Measurements from ENCODE around the gene KRT15. TPM values are rescaled to one million over a fixed set of nuclear protein-coding genes. Genes with fewer than 3 reads are reported as not detected.
A peak's percentile ranks its signal among the peaks of the same experiment; 100 is the strongest.

The KRT15 gene
- total and polyA plus RNA-seq, 9 of the 15 experiments (the other 6 are each of a cell fraction or from before 2014, with no cell fraction given): 0.28 to 4.4 (median 0.56) TPM

DNA sequence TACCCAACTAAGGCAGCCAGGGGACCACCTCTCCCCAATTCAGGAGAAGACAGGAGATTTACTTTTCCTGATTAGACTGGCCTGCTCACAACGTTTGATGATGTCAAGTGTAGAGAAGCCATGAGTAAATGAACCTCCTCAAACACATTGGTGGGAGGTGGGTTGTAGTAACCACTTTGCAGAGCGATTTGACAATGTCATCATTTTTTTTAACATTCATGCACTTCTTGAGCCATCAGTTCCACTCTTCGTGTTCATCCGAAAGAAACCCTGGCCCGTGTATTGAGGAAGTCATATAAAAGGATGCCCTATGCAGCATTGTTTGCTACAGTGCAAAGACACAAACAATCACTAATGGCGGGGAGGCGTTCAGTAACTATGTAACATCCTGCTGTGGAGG lies 14.9 kb upstream of the KRT15 start:
- CTCF ChIA-PET (ENCODE audit: low intra/inter-chr PET ratio): no interaction called here
- peaks cover 4% of the 10 kb centered on the region; the same call in 1 of the 3 replicates for H3K79me2 ChIP-seq (ENCODE audit: control insufficient read depth, insufficient read depth, low read length)
- H3K4me1 ChIP-seq (replicated peaks in 1 of 2; ENCODE audit: control insufficient read depth in 2 of 2, insufficient read depth in 2 of 2, low read length in 2 of 2): peaks cover 33 to 44% of the 10 kb centered on the region in 2 experiments
- in situ Hi-C loops (cut with MboI): no loop called here
- no peaks in the 10 kb centered on the region for H3K9me3 ChIP-seq (replicated peaks; ENCODE audit: control insufficient read depth, insufficient read depth, low read depth, low read length)
- intact Hi-C loops (cut with micrococcal nuclease): no loop called here
- H3K27ac ChIP-seq (ENCODE audit: extremely low read depth, low read depth, low read length): no peak overlapping the region
- no peak overlapping the region for H3K4me3 ChIP-seq
- no peak for FAIRE-seq
- no peak for ATAC-seq
- H3K4me2 ChIP-seq (ENCODE audit: insufficient read depth, low read length): no peak overlapping the region
- no peak for DNase-seq (ENCODE audit: extremely low read depth in 1 of 4, low spot score in 3 of 4)
- H2AFZ ChIP-seq (ENCODE audit: low read depth, low read length): 0 out of 2 replicates have a peak overlapping the region, but pooled peaks have one; percentile 5
- H3K9me1 ChIP-seq (ENCODE audit: control insufficient read depth, insufficient read depth, low read length): no peaks in the 10 kb centered on the region
- no peaks in the 10 kb centered on the region for H3K27me3 ChIP-seq (ENCODE audit: control insufficient read depth in 2 of 2, insufficient read depth in 2 of 2, low read length in 2 of 2)
- no peak overlapping the region for H3K9ac ChIP-seq (ENCODE audit: insufficient read depth in 1 of 2, low read depth in 2 of 2, low read length in 2 of 2)
- POLR2A ChIA-PET: interaction anchor here (1.2 to 1.6 kb wide), 2 partner anchors 10 to 11 kb away, joined by 5 to 8 read pairs; no protein-coding TSS in a partner anchor
- H3K36me3 ChIP-seq (ENCODE audit: control insufficient read depth, insufficient read depth, low read length): no peaks in the 10 kb centered on the region
- 76% methylated on average over 7 of the region's 7 CpGs for WGBS (ENCODE audit: insufficient coverage, low coverage, missing lambda C conversion rate)
- TF ChIP-seq C11orf30 (IDR thresholded peaks at IDR 0.05; ENCODE audit: low read depth): peak; percentile 67
- TF ChIP-seq, protein P1, sequence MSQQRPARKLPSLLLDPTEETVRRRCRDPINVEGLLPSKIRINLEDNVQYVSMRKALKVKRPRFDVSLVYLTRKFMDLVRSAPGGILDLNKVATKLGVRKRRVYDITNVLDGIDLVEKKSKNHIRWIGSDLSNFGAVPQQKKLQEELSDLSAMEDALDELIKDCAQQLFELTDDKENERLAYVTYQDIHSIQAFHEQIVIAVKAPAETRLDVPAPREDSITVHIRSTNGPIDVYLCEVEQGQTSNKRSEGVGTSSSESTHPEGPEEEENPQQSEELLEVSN (IDR thresholded peaks at IDR 0.05; ENCODE audit: borderline replicate concordance in 1 of 2, extremely low read depth in 1 of 2, insufficient read depth in 1 of 2, insufficient read length in 1 of 2, low read depth in 1 of 2, low read length in 1 of 2, poor library complexity in 1 of 2, severe bottlenecking in 1 of 2): no peak
- peak; percentile 85 for TF ChIP-seq ZNF316 (IDR thresholded peaks at IDR 0.05)
- peak; percentile 32; the same call in 1 of the 2 replicates for TF ChIP-seq MAFG (tag; conservative IDR thresholded peaks at IDR 0.05)
- TF ChIP-seq, protein P2, sequence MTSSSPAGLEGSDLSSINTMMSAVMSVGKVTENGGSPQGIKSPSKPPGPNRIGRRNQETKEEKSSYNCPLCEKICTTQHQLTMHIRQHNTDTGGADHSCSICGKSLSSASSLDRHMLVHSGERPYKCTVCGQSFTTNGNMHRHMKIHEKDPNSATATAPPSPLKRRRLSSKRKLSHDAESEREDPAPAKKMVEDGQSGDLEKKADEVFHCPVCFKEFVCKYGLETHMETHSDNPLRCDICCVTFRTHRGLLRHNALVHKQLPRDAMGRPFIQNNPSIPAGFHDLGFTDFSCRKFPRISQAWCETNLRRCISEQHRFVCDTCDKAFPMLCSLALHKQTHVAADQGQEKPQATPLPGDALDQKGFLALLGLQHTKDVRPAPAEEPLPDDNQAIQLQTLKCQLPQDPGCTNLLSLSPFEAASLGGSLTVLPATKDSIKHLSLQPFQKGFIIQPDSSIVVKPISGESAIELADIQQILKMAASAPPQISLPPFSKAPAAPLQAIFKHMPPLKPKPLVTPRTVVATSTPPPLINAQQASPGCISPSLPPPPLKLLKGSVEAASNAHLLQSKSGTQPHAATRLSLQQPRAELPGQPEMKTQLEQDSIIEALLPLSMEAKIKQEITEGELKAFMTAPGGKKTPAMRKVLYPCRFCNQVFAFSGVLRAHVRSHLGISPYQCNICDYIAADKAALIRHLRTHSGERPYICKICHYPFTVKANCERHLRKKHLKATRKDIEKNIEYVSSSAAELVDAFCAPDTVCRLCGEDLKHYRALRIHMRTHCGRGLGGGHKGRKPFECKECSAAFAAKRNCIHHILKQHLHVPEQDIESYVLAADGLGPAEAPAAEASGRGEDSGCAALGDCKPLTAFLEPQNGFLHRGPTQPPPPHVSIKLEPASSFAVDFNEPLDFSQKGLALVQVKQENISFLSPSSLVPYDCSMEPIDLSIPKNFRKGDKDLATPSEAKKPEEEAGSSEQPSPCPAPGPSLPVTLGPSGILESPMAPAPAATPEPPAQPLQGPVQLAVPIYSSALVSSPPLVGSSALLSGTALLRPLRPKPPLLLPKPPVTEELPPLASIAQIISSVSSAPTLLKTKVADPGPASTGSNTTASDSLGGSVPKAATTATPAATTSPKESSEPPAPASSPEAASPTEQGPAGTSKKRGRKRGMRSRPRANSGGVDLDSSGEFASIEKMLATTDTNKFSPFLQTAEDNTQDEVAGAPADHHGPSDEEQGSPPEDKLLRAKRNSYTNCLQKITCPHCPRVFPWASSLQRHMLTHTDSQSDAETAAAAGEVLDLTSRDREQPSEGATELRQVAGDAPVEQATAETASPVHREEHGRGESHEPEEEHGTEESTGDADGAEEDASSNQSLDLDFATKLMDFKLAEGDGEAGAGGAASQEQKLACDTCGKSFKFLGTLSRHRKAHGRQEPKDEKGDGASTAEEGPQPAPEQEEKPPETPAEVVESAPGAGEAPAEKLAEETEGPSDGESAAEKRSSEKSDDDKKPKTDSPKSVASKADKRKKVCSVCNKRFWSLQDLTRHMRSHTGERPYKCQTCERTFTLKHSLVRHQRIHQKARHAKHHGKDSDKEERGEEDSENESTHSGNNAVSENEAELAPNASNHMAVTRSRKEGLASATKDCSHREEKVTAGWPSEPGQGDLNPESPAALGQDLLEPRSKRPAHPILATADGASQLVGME (CRISPR knock-in tag; IDR thresholded peaks at IDR 0.05): no peak
- no peaks in the 10 kb centered on the region for H4K20me1 ChIP-seq (replicated peaks; ENCODE audit: control insufficient read depth, insufficient read depth, low read length)
- BruUV-seq (replicated peaks): no TSS peak
